Measurements from ENCODE around the gene SHQ1. TPM values are rescaled to one million over a fixed set of nuclear protein-coding genes. Genes with fewer than 3 reads are reported as not detected.

Gene SHQ1
- total RNA-seq, 1 experiment from 2014 or later: 27.6 TPM

- TF ChIP-seq REST (IDR thresholded peaks at IDR 0.05; ENCODE audit: low read depth): no peak
- no peak for TF ChIP-seq SP1 (IDR thresholded peaks at IDR 0.05; ENCODE audit: low read depth)
- no peak for TF ChIP-seq TCF7L2 (IDR thresholded peaks at IDR 0.05; ENCODE audit: borderline replicate concordance, extremely low read depth, insufficient read depth, insufficient read length)
- no peak for TF ChIP-seq FOSL1 (IDR thresholded peaks at IDR 0.05; ENCODE audit: low read depth)
- no peak for TF ChIP-seq SRF (IDR thresholded peaks at IDR 0.05; ENCODE audit: low read depth)
- no peak for TF ChIP-seq CEBPB (IDR thresholded peaks at IDR 0.05; ENCODE audit: low read depth)
- no peak for TF ChIP-seq JUND (IDR thresholded peaks at IDR 0.05)
- no peak for TF ChIP-seq CTCF (IDR thresholded peaks at IDR 0.05 in 2 of 3, conservative IDR thresholded peaks at IDR 0.05 in 1 of 3; ENCODE audit: borderline replicate concordance in 1 of 3, insufficient read depth in 1 of 3, low read depth in 2 of 3, low read length in 2 of 3)
- TF ChIP-seq POLR2AphosphoS5 (IDR thresholded peaks at IDR 0.05; ENCODE audit: low read depth, low read length): no peak
These were observed 126.4 kb downstream of the SHQ1 start (continued) for GRCh38 chr3:72721683-72722381.

All from HCT116 (cell line).